Measurements from ENCODE around the gene CYP4F22.
"Not testable (repeated sequence)": the region's sequence is repeated elsewhere in the genome, so short reads cannot be mapped to it uniquely, and the experiment has no call there.

The CYP4F22 gene

DNA sequence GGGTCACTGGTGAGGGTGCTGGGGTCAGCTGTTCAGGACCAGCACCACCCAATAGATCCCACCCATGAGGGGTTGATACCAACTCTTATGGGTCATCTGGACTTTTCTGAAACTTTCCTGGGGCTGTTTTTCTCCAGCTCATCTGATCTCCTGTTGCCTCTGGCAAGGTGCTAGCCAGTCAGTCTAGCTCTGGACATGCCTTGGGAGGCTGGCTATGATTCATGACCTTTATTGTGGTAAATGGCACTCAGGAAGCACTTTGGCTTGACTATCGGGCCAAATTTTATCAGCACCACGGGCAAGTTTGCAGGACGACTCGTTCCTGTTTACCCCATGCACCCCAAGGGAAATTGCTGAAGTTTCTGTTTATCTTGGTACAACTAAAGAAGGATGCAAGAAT is 85.4 kb downstream of the CYP4F22 start:
- DNase-seq; in situ Hi-C loops (cut with HindIII; ENCODE audit: low pct_ligation_motif_present, low pct_unique_long_range_greater_than_20kb, low sequenced_read_pairs): not testable (repeated sequence)

DNA sequence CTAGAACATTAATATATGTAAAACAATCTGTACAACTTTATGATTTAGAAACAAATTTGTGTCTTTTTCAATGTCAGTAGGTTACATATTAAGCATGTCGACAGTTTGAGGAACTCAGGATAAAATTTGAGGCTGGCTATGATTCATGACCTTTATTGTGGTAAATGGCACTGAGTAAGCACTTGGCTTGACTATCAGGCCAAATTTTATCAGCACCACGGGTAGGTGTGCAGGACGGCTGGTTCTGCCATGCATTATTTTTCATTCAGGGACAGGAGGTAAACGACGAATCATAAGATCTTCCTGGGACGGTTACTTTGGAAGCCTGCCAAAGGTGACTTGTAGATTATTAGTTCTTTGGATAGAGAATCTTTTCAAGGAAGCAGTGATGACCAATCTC is 86.7 kb downstream of the CYP4F22 start:
- no peak for DNase-seq

More for the DNA sequence above, 86.7 kb downstream of the CYP4F22 start:
- in situ Hi-C loops (cut with HindIII; ENCODE audit: low pct_ligation_motif_present, low pct_unique_long_range_greater_than_20kb, low sequenced_read_pairs) = no loop called here

Data from ACHN (cell line).